NB4 (cell line): ENCODE results near the gene ATP6V0E1.

Experiments
- POLR2A ChIP-seq: IDR thresholded peaks from 2 replicates; pipeline ENCODE4 v1.6.1; 2011; ENCODE audit warnings: mild to moderate bottlenecking; ENCODE audit not compliant: insufficient read length; ENCODE audit errors: extremely low read depth
- TF ChIP-seq, protein P1 (sequence below): IDR thresholded peaks from one replicate; pipeline ENCODE4 v1.5.1; 2012; ENCODE audit warnings: low read depth, low read length

DNA sequence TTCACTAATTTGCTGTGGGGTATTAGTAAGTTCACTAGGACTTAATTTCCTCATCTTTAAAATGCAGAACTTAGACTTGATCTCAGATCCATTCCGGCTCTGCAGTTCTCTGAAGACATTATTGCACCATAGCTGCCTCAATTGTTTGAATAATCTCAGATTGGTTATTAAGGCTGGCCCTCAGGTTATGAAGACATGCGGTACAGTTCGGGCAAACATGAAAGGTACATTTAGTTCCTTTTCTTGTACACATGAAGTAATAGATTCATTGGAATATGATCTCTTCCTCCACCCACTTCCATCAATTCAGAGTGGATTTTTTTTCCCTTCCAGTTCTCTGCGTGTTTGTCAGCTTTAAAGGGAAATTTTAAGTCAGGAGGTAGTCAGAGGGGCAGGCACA, 28.0 kb downstream of the ATP6V0E1 start:
- TF ChIP-seq, protein P1, sequence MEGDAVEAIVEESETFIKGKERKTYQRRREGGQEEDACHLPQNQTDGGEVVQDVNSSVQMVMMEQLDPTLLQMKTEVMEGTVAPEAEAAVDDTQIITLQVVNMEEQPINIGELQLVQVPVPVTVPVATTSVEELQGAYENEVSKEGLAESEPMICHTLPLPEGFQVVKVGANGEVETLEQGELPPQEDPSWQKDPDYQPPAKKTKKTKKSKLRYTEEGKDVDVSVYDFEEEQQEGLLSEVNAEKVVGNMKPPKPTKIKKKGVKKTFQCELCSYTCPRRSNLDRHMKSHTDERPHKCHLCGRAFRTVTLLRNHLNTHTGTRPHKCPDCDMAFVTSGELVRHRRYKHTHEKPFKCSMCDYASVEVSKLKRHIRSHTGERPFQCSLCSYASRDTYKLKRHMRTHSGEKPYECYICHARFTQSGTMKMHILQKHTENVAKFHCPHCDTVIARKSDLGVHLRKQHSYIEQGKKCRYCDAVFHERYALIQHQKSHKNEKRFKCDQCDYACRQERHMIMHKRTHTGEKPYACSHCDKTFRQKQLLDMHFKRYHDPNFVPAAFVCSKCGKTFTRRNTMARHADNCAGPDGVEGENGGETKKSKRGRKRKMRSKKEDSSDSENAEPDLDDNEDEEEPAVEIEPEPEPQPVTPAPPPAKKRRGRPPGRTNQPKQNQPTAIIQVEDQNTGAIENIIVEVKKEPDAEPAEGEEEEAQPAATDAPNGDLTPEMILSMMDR = no peak
- no peak for TF ChIP-seq POLR2A
